GM18907 (cell line): ENCODE results near the gene NCOR2.

ENCODE experiments used
- ATAC-seq: cut with Tn5 transposase; IDR thresholded peaks from one replicate; pipeline ENCODE4 v1.9.1; 2021; ENCODE audit warnings: mild to moderate bottlenecking, moderate library complexity; ENCODE audit not compliant: unreplicated experiment

Gene NCOR2

DNA sequence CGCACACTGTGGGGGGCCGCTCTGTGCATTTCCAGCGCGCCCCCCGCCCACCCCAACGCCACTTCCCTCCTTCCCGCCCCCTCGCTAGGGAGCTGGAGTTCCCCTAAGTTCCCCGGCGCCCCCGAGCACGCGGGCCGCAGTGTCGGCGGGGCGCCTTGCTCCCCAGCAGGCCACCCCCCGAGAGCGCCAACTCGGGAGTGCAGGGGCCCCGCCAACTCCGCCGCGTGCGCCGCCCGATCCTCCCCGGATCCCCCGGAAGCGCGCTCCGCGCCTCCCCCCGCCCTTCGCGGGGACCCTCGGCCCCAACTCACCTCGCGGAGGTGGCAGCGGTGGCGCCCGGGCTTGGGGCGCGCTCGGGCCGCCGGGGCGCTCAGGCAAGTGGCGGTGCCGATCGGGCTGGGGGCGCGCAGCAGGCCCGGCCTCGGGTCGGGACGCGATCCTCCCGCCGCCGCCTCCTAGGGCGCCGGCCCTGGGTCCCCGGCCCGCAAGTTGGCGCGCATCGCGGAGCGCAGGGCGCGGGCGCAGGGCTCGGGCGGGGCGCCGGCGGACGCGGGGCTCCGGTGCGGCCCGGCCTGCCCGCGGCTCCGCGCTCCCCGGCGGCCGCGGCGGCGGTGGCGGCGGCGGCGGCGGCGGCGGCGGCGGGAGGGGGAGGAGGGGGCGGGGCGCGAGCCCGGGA is at the start of gene NCOR2:
Gene NCOR2 (minus strand): TSS at position 616 of the 676 bp plus-strand sequence. CDS start 72,361 bp downstream, outside the sequence.
- peak; percentile 35 for ATAC-seq

DNA sequence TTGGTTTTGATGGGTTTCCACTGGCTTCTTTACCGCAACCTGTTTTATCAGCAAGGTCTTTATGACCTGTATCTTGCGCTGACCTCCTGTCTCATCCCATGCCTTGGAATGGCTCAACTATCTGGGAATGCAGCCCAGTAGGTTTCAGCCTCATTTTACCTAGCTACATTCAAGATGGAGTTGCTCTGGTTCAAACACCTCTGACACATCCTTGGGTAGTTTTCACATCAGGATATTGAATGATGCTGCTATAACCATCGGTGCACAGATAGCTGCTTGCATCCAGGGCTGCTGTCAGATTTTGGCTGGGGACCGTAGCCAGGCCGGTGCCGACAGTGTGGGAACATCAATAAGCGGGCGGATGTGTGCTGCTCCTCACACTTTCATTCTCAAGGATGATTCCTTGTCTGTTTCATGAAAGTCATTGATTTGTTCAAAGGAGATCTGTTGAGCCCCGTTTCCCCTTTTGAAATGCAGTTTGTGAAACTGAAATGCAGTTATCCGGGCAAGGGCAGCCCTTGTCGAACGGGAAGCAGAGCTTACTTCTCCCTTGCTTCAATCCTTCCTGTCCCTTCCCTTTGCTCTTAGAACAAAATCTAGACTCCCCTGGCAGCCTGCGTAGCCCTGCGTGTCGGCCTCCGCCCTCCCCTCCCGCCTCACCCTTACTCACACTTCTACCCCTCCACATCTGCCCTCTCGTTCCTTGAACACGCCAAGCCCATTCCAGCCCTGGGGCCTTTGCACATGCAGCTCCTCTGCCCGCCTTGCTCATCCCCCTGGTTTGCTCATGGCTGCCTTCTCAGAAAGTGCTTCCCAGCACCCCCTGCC is 49.2 kb upstream of the NCOR2 start:
- no peak for ATAC-seq

DNA sequence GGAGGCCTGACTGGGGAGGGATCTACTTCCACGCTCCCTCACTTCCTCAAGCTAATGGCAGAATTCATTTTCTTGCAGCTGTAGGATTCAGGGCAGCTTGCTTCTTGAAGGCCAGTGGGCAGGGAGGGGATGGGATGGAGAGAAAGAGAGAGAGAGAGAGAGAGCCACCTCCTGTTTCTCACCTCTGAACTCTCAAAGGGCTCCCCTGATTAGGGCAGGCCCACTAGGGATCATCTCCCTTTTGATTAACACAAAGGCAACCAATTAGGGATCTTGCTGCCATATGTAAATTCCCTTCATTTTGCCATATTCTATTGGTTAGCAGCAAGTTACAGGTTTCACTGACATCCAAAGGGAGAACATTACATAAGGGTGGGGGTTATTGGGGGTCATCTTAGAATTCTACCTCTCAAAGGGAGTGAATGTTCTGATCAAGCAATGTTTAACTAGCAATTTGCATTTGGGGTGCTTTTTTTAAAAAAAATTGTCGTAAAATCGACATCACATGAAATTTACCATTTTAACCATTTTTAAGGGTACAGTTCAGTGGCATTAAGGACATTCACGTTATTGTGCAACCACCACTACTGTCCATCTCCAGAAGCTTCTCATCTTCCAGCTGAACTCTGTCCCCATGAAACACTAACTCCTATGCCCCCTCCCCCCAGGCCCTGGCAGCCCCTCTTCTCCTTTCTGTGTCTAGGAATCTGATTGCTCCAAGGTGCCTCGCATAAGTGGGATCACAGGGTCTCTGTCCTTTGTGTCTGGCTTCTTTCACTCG is 47.3 kb upstream of the NCOR2 start:
- no peak for ATAC-seq

DNA sequence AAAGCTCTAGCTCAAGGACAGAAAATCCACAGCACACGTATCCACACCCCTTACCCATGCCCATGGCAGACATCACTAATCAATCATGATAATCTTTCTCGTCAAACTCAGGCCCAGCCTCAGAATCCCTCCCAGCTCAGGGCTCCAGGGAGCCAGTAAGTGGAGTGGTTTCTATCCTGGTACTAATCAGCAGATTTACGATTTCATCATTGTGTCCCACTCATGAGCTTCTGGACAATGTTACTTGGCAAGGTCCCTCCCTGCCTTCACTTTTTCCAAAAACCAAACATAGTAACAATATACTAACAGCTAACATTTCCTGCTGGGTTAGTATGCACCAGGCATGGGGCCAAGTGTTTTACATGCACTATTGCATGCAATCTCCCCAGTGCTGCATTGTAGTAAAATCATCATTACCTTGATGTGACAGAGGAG is 45.8 kb upstream of the NCOR2 start:
- no peak for ATAC-seq

GRCh38 chr12:124612410-124612680 is 44.9 kb upstream of the NCOR2 start:
- no peak for ATAC-seq

GRCh38 chr12:124611559-124612409 is 44.4 kb upstream of the NCOR2 start:
- no peak for ATAC-seq

DNA sequence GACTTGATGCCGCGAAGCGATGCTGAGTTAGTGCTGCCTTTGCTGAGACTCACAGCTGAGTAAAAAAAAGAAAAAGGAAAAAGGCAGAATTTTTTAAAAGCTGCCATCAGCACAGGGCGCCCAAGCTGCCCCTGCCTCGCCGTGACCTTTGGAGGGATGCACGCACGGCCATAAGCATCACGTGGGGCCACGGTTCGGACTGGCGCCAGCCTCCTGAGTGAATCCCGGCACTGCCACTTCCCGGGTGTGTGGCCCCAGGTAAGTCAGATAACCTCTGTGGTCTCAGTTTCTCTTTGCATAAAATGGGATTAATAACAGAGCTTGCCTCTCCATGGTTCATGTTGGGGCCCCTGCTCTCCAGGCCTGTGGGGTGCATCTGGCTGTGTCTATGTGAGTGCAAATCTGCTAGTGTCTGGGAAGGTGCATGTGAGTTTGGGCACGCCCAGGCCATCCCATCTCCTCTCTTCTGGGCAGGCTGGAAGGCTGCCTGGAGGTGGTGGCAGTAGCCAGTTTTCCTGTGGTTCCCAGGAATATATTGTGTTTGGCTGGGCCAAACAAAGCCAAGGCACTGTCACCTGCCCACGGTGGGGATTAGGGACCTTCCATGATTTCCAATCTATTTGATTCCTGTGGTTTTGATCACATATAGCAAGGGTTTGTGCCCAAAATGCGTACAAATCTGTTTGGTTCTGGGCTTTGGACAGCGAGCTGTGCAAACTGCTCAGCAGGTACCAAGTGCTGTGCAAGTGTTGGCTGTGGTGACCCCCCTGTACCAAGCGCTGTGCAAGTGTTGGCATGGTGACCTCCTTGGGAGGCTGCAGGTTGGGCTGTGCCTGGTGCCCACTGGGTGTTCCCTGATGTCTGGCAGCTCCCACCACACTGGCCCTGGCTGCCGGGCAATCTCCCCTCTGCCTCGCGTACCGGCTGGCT is 43.5 kb upstream of the NCOR2 start:
- no peak for ATAC-seq

- no peak for ATAC-seq
Observed at GRCh38 chr12:124610021-124610612, 42.7 kb upstream of the NCOR2 start.

GRCh38 chr12:124609041-124609989 is 41.9 kb upstream of the NCOR2 start:
- peak; percentile 78 for ATAC-seq

DNA sequence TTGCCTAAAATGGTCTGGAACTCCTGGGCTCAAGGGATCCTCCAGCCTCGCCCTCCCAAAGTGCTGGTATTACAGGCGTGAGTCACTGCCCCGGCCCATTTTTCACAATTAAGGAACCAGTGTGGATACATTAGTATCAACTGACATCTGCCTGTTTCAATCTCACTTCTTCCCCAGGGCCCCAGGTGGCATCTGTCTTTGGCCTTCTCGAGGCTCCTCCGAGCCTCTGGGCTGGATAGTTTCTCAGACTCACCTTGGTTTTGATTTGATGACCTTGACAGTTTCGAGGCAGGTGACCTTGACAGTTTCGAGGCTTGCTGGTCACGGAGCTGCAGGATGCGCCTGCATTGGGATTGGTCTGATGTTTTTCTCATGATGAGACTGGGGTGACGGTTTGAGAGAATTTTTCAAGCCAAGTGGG is 41.0 kb upstream of the NCOR2 start:
- peak; percentile 32 for ATAC-seq

GRCh38 chr12:124607681-124608425 is 40.4 kb upstream of the NCOR2 start:
- ATAC-seq, result no peak

- no peak for ATAC-seq
Observed at GRCh38 chr12:124605883-124606774, 38.7 kb upstream of the NCOR2 start.

- no peak for ATAC-seq
Observed at GRCh38 chr12:124605150-124605882, 37.9 kb upstream of the NCOR2 start.

DNA sequence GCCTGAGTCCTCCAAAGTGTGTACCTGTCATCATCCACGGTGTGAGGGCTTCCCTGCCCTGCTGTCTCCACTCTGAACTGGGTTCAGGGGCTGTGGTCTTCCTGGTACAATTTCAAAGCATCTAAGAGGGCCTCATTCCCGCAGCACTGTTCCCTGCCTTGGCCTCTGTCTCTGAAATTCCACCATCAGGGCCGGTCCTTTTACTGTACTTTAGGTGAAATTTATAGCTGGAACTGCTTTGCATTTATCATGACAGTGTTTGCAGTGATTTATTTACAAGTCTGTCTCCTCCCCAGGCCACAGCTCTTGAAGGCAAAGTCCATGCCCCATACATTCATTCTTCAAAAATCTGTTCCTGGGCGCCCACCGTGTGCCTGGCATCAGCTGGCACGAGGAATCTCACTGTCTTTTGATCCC is 36.9 kb upstream of the NCOR2 start:
- ATAC-seq, result no peak

DNA sequence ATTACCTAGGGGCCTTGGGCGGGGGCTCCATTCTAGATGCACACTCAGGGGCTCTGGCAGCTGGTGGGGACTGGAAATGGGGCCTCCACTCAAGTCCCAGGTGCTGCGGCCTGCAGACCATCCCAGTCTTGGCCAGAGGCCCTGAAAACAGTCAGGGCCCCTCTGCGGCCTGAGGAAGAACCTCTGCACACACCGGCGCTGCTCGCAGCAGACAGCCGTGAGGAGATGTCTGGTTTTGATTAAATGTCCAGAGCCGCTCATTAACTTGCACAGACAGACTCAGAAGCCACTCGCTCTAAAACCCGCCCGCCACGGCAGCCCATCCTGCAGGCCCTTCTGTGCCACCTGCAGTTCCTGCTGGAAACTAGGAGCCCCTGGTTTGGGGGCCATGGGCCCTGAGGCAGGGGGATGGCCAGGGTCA is 36.4 kb upstream of the NCOR2 start:
- no peak for ATAC-seq

DNA sequence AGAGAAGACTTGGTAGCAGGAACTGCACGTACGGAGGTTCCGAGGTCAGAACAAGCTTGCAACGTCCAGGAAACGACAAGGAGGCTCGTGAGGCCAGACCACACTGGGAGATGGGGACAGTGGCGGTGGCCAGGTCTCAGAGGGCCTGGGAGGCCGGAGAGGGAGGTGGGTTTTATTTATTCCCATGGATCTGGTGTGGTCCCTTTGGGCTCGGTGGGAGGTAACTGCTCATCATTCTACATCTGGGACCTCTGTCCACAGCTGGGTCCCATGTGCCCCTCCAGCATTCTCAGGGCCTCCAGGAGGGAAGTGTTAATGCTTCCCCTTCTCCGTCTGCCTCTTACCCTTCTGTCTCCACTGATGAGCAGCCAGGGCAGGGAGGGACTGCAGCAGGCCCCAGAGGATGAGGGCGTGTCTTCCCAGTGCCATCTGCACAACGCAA is 35.7 kb upstream of the NCOR2 start:
- no peak for ATAC-seq
